Umbilical cord (tissue), 2 donors: ENCODE measurements around the gene BLOC1S3. TPM values are rescaled to one million over a fixed set of nuclear protein-coding genes. Genes with fewer than 3 reads are reported as not detected.

Experiments
- DNase-seq: peaks from one replicate; pipeline ENCODE4 v3.0.0-alpha.2; 2015; ENCODE audit warnings: low spot score
- total RNA-seq: library from RNA; depleted of rRNA; stranded (reverse); fragments of >200 nt; gene quantifications from one replicate; pipeline ENCODE4 v1.2.3, GENCODE V29; 2014; ENCODE audit warnings: low replicate concordance; ENCODE audit not compliant: insufficient read depth

The BLOC1S3 gene
- total RNA-seq, 1 donor from 2014 or later = 0.72 TPM

GRCh38 chr19:45180936-45181335 is 2.4 kb downstream of the BLOC1S3 start:
- DNase-seq = no peak

GRCh38 chr19:45182758-45183157 is 4.2 kb downstream of the BLOC1S3 start:
- no peak for DNase-seq

- no peak for DNase-seq
Observed at GRCh38 chr19:45184115-45184514, 5.5 kb downstream of the BLOC1S3 start.

- no peak for DNase-seq
Observed at GRCh38 chr19:45186509-45187334, 8.1 kb downstream of the BLOC1S3 start.

GRCh38 chr19:45187421-45188100 is 9.0 kb downstream of the BLOC1S3 start:
- no peak for DNase-seq

GRCh38 chr19:45189971-45190370 is 11.4 kb downstream of the BLOC1S3 start:
- no peak for DNase-seq

- DNase-seq = no peak
Observed at GRCh38 chr19:45191375-45191774, 12.8 kb downstream of the BLOC1S3 start.

- DNase-seq = no peak
Observed at GRCh38 chr19:45195764-45196163, 17.2 kb downstream of the BLOC1S3 start.

GRCh38 chr19:45200568-45200967 is 22.0 kb downstream of the BLOC1S3 start:
- DNase-seq = peak; percentile 48

GRCh38 chr19:45202637-45203036 is 24.1 kb downstream of the BLOC1S3 start:
- no peak for DNase-seq

- DNase-seq = no peak
Observed at GRCh38 chr19:45205810-45206209, 27.2 kb downstream of the BLOC1S3 start.

- DNase-seq = no peak
Observed at GRCh38 chr19:45206328-45206727, 27.7 kb downstream of the BLOC1S3 start.

GRCh38 chr19:45211751-45212381 is 33.3 kb downstream of the BLOC1S3 start:
- no peak for DNase-seq

- no peak for DNase-seq
Observed at GRCh38 chr19:45213031-45213430, 34.4 kb downstream of the BLOC1S3 start.

- DNase-seq = no peak
Observed at GRCh38 chr19:45215391-45216191, 37.0 kb downstream of the BLOC1S3 start.

GRCh38 chr19:45216667-45217066 is 38.1 kb downstream of the BLOC1S3 start:
- DNase-seq = peak; percentile 42

GRCh38 chr19:45217193-45217956 is 38.8 kb downstream of the BLOC1S3 start:
- no peak for DNase-seq

- DNase-seq = no peak
Observed at GRCh38 chr19:45217957-45218334, 39.4 kb downstream of the BLOC1S3 start.

- no peak for DNase-seq
Observed at GRCh38 chr19:45218426-45218825, 39.8 kb downstream of the BLOC1S3 start.

- DNase-seq = no peak
Observed at GRCh38 chr19:45218911-45219743, 40.5 kb downstream of the BLOC1S3 start.
